Ovary (tissue), 9 donors: ENCODE results near the gene SLC7A5. TPM values are rescaled to one million over a fixed set of nuclear protein-coding genes. Genes with fewer than 3 reads are reported as not detected.

ENCODE experiments used
- DNase-seq, 5 donors: peaks; one replicate each; pipeline ENCODE4 v3.0.0-alpha.2; 2019 to 2020
- H3K27ac ChIP-seq, 2 donors: fragments of 200-600 bp; one replicate each; pipeline versions ENCODE4 v1.5.1 to v1.8.0; 2019 to 2022
- H3K27me3 ChIP-seq: fragments of 200-600 bp; one replicate; pipeline ENCODE4 v1.8.0; 2022
- H3K36me3 ChIP-seq: fragments of 200-600 bp; sonication (generic); one replicate; pipeline ENCODE4 v1.5.1; 2019
- H3K4me1 ChIP-seq: one replicate; pipeline ENCODE4 v1.8.1; 2013; ENCODE audit warnings: mild to moderate bottlenecking, moderate library complexity; ENCODE audit not compliant: insufficient read depth
- H3K4me3 ChIP-seq: fragments of 200-600 bp; sonication (generic); one replicate; pipeline ENCODE4 v1.5.1; 2017
- H3K9me3 ChIP-seq, 2 donors: fragments of 200-600 bp in 1 of 2; sonication (generic) in 1 of 2; one replicate each; pipeline versions ENCODE4 v1.5.1 to v1.8.1; 2013 to 2019; ENCODE audit warnings: mild to moderate bottlenecking in 1 of 2, moderate library complexity in 1 of 2
- CTCF ChIP-seq, 3 donors: fragments of 450-650 bp in 2 of 3; fragments of 200-600 bp in 1 of 3; IDR thresholded peaks; one replicate each; pipeline versions ENCODE4 v1.5.1 to v1.8.0; 2016 to 2022; ENCODE audit warnings: antibody characterized with exemption in 3 of 3, mild to moderate bottlenecking in 1 of 3
- EP300 ChIP-seq: sonication (generic); formaldehyde crosslinking; IDR thresholded peaks from one replicate; pipeline ENCODE4 v1.6.1; 2017; ENCODE audit warnings: antibody characterized with exemption
- POLR2A ChIP-seq: fragments of 450-650 bp; IDR thresholded peaks from one replicate; pipeline ENCODE4 v1.6.1; 2017; ENCODE audit warnings: antibody characterized with exemption, mild to moderate bottlenecking, moderate library complexity
- WGBS, 3 donors: extraction: QIAGEN DNeasy Blood & Tissue Kit in 1 of 3; methylation state at CpG; one replicate each; pipeline versions ENCODE4 v1.1.5 to v1.1.7; 2013 to 2017; 5-methylcytosine and 5-hydroxymethylcytosine counted together
- intact Hi-C, 4 donors: fragments of 100-400 bp; cut with DNase I; formaldehyde crosslinking; loops; one replicate each; pipeline versions ENCODE4 v1.11.0 to v1.15.1; 2022 to 2023
- polyA plus RNA-seq, 2 donors: library from polyadenylated mRNA; stranded (reverse); fragments of 200-250 nt in 1 of 2; fragments of 350-450 nt in 1 of 2; fragmentation: Illumina TruSeq in 1 of 2; extraction: RNeasy Lipid Tissue Mini Kit (QIAGEN cat#74804) in 1 of 2; gene quantifications; one replicate each; pipeline ENCODE4 v1.2.3, GENCODE V29; 2013 to 2014
- total RNA-seq, 7 donors: library from RNA; depleted of rRNA in 2 of 7; stranded (reverse); fragments of >200 nt in 2 of 7; fragmentation: NEBNext Ultra II Directional in 3 of 7; extraction: Animal tissue kit (Norgen Biotek cat#: 25700) in 3 of 7; gene quantifications; one replicate each; pipeline versions ENCODE4 v1.1.0 to v1.2.4, GENCODE V29; 2016 to 2023
- donor health status: DM: no; HTN: no; CAD: no; lungs with moderate emphysema.
- donor health status: DM: no; HTN: no; CAD: no.
- donor health status: Bipolar disorder and iron deficiency.
- donor health status: DM: yes; HTN: yes; CAD: no.
- donor health status: DM: no; HTN: no; CAD: no.
- donor health status: DM: yes; HTN: yes; CAD: no.

Gene SLC7A5
- total and polyA plus RNA-seq, 9 donors: 3.1 to 64.3 (median 9.2) TPM

- Histone ChIP-seq H3K27ac (no peak overlapping the region), H3K36me3 (no peaks in the 10 kb centered on the region), H3K27me3 (no peaks in the 10 kb centered on the region), H3K4me1 (peaks cover 1% of the 10 kb centered on the region), H3K4me3 (peak overlapping the region; percentile 23), H3K9me3 (no peaks in the 10 kb centered on the region)
- TF ChIP-seq CTCF (IDR thresholded peaks at IDR 0.05): no peak
- DNase-seq: peak in 1 of 5 donors; percentile 45
- WGBS, 3 donors: 12 to 16% (median 13%) methylated on average over 25 of the region's 25 CpGs
- intact Hi-C loops: loop anchor here in 1 of 4 donors (5.0 kb wide), 1 partner anchor 1045 kb away; no protein-coding TSS in a partner anchor
Observed at GRCh38 chr16:87806641-87807546, 62.4 kb downstream of the SLC7A5 start.

GRCh38 chr16:87806261-87806640 lies 63.1 kb downstream of the SLC7A5 start:
- H3K9me3 ChIP-seq: no peaks in the 10 kb centered on the region
- TF ChIP-seq EP300 (no peak), CTCF (IDR thresholded peaks at IDR 0.05) (no peak), POLR2A (no peak)
- no peak overlapping the region for H3K27ac ChIP-seq
- no peaks in the 10 kb centered on the region for H3K36me3 ChIP-seq
- intact Hi-C loops: loop anchor here in 1 of 4 donors (5.0 kb wide), 1 partner anchor 1044 kb away; no protein-coding TSS in a partner anchor
- DNase-seq: no peak
- H3K4me3 ChIP-seq: peak overlapping the region; percentile 23
- H3K4me1 ChIP-seq: peaks cover 1% of the 10 kb centered on the region
- 26 to 43% (median 34%) methylated on average over 16 of the region's 16 CpGs for WGBS, 3 donors
- no peaks in the 10 kb centered on the region for H3K27me3 ChIP-seq

GRCh38 chr16:87803385-87803784 lies 65.9 kb downstream of the SLC7A5 start:
- no peaks in the 10 kb centered on the region for H3K9me3 ChIP-seq
- intact Hi-C loops: no loop called here
- WGBS, 3 donors: 84 to 94% (median 93%) methylated on average over 5 of the region's 5 CpGs
- no peaks in the 10 kb centered on the region for H3K27me3 ChIP-seq
- H3K36me3 ChIP-seq: no peaks in the 10 kb centered on the region
- H3K4me3 ChIP-seq: no peak overlapping the region
- H3K27ac ChIP-seq: no peak overlapping the region
- H3K4me1 ChIP-seq: peaks cover 1% of the 10 kb centered on the region
- no peak for DNase-seq
- TF ChIP-seq EP300 (no peak), CTCF (IDR thresholded peaks at IDR 0.05) (no peak), POLR2A (no peak)

- no peaks in the 10 kb centered on the region for H3K36me3 ChIP-seq
- peaks cover 1% of the 10 kb centered on the region for H3K4me1 ChIP-seq
- no peaks in the 10 kb centered on the region for H3K27me3 ChIP-seq
- 82 to 91% (median 88%) methylated on average over 8 of the region's 8 CpGs for WGBS, 3 donors
- H3K4me3 ChIP-seq: no peak overlapping the region
- no peaks in the 10 kb centered on the region for H3K9me3 ChIP-seq
- intact Hi-C loops: no loop called here
- DNase-seq: no peak
- no peak overlapping the region for H3K27ac ChIP-seq
- TF ChIP-seq CTCF (IDR thresholded peaks at IDR 0.05): no peak
- TF ChIP-seq POLR2A: no peak
- no peak for TF ChIP-seq EP300
Observed at GRCh38 chr16:87802670-87803069, 66.6 kb downstream of the SLC7A5 start.
